Spinal cord (tissue), 10 donors: ENCODE results near the gene RAB33B. TPM values are rescaled to one million over a fixed set of nuclear protein-coding genes. Genes with fewer than 3 reads are reported as not detected.

Experiments used
- DNase-seq, 6 donors: peaks; one replicate each; pipeline versions ENCODE4 v3.0.0 to v3.0.0-alpha.2; 2013 to 2015; ENCODE audit warnings: low spot score in 6 of 6, low read depth in 4 of 6
- H3K27ac ChIP-seq: one replicate; pipeline ENCODE4 v1.5.1; 2013; ENCODE audit warnings: low read depth, low read length, control low read depth
- H3K27me3 ChIP-seq: one replicate; pipeline ENCODE4 v1.6.1; 2013; ENCODE audit warnings: low read length; ENCODE audit not compliant: control insufficient read depth, insufficient read depth
- H3K36me3 ChIP-seq: one replicate; pipeline ENCODE4 v1.6.1; 2013; ENCODE audit warnings: low read length; ENCODE audit not compliant: control insufficient read depth, insufficient read depth
- H3K4me1 ChIP-seq: one replicate; pipeline ENCODE4 v1.6.1; 2013; ENCODE audit warnings: low read length; ENCODE audit not compliant: control insufficient read depth, insufficient read depth
- H3K4me3 ChIP-seq: one replicate; pipeline ENCODE4 v1.5.1; 2013; ENCODE audit warnings: low read depth, low read length, control low read depth
- H3K9me3 ChIP-seq: one replicate; pipeline ENCODE4 v1.6.1; 2013; ENCODE audit warnings: low read length; ENCODE audit not compliant: control insufficient read depth, insufficient read depth
- WGBS: methylation state at CpG from one replicate; pipeline ENCODE4 v1.1.5; 2013; ENCODE audit warnings: missing lambda C conversion rate; ENCODE audit not compliant: insufficient coverage; 5-methylcytosine and 5-hydroxymethylcytosine counted together
- polyA plus RNA-seq, 2 donors: library from polyadenylated mRNA; unstranded; fragments of 120-200 nt; gene quantifications; one replicate each; pipeline ENCODE4 v1.2.1, GENCODE V29; 2013; ENCODE audit not compliant: insufficient read length in 2 of 2
- total RNA-seq, 2 donors: library from RNA; depleted of rRNA in 1 of 2; stranded (reverse); fragments of 120-200 nt in 1 of 2; fragments of >200 nt in 1 of 2; gene quantifications; one replicate each; pipeline versions ENCODE4 v1.2.3 to v1.2.4, GENCODE V29; 2013 to 2014
- donor health status: healthy.

The RAB33B gene
- total and polyA plus RNA-seq, 4 donors = 7.9 to 30.1 (median 10.5) TPM

DNA sequence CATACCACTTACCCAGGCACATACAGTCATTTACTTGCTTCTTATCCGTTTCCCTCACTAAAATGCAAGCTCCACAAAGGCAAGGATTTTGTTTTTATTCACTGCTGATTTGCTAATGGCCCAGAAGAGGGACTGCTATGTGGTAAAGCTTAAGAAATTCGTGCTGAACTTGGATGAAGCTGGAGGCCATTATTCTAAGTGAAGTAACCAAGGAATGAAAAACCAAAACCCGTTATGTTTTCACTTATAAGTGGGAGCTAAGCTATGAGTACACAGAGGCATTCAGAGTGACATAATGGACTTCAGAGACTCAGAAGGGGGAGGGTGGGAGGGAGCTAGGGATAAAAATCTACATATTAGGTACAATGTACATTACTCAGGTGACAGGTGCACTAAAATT is 47.2 kb downstream of the RAB33B start:
- H3K36me3 ChIP-seq = no peaks in the 10 kb centered on the region

DNA sequence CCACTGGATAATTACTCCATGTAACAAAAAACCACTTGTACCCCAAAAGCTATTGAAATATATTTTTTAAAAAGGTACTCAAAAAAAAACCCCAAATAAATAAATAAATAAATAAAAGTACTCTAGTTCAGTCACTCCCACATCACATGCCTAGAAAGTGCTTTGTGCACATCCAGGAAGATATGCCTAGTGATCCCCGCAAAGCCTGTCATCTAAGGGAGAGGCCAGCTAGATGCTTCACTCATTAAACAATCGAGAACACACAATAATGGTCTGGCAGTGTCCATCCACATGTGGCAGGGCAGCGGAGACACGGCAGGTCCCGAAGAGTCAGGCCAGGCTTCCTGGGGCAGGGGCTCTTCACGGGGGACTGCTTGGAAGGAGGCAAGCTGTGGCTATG is 47.6 kb downstream of the RAB33B start:
- Histone ChIP-seq H3K27me3 (no peaks in the 10 kb centered on the region), H3K4me3 (no peak overlapping the region), H3K27ac (no peak overlapping the region), H3K36me3 (no peaks in the 10 kb centered on the region), H3K4me1 (peaks cover 3% of the 10 kb centered on the region), H3K9me3 (no peaks in the 10 kb centered on the region)
- WGBS = 77% methylated on average over 6 of the region's 6 CpGs
- no peak for DNase-seq

More for the DNA sequence above, 47.2 kb downstream of the RAB33B start:
- Histone ChIP-seq H3K27me3 (no peaks in the 10 kb centered on the region), H3K9me3 (no peaks in the 10 kb centered on the region), H3K4me1 (peaks cover 3% of the 10 kb centered on the region), H3K27ac (no peak overlapping the region), H3K4me3 (no peak overlapping the region)
- no peak for DNase-seq
- 20% methylated on average over 1 of the region's 3 CpGs for whole genome bisulfite sequencing

DNA sequence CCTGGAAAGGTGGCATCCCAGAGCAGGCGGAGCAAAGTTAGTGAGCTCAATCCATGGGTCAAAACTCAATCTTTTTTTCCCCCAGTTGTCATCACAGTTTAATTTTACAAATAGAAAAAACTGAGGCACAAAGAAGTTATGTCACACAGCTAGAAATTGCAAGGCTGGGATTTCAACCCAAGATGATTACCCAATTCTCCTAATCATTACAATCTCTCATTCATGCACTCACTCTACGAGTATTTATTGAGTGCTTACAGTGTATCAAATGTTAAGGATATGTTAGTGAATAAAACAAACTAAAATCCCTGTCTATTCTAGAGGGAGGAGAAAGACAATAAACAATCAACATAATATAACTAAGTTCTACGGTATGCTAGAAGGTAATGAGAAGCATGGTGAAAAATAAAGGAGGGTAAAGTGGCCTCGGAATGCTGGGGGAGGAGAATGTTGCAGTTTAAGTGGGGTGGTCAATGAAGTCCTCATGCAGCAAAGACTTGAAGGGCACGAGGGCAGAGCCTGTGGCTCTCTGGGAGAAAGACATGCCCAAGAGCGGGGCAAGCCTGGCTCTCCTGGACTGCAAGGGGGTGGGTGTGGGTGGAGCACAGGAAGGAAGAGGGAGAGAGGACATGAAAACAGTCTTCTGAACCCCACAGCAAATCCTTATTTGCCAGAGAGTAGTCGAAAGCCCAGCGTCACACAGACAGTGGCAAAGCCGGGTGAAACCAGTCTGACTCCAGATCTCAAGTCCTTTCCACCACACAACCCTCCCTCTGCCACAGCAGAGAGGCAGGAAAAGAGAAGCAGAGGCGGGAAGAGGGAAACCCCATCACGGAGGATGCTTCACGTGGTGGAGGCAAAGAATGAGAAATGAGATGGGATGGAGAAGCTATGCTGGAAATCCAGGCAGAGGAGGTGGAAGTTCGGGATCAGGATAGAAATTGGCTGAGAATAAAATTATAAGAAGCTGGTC is 48.3 kb downstream of the RAB33B start:
- H3K27ac ChIP-seq = no peak overlapping the region
- H3K9me3 ChIP-seq = no peaks in the 10 kb centered on the region
- H3K27me3 ChIP-seq = no peaks in the 10 kb centered on the region
- no peak overlapping the region for H3K4me3 ChIP-seq
- H3K4me1 ChIP-seq = peaks cover 3% of the 10 kb centered on the region
- WGBS = 66% methylated on average over 7 of the region's 13 CpGs
- no peaks in the 10 kb centered on the region for H3K36me3 ChIP-seq
- DNase-seq = no peak

DNA sequence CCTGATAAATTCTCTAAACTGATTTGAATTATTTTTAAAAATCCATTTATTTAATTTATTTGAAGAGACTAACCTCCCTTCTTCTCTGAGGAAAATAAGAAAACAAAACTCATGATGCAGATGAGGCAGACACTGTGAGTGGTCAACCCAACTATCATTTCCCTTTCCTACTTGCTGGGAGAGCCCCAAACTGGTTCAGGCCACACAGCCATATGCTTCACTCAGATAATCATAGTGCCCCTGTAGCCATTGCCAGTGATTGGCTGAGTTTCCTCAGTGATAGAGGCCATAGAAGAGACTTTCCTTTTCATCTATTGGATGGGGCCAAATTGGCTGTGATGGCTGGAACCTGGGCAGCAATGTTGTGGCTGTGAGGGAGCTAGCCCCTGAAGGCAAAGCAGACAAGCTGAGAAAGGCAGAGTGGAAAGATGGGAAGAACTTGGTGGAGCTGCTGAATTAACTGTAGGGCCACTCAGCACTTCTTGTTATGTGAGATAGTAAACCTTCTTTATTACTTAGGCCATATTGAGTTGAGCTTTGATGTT is 49.8 kb downstream of the RAB33B start:
- H3K9me3 ChIP-seq = no peaks in the 10 kb centered on the region
- H3K27me3 ChIP-seq = no peaks in the 10 kb centered on the region
- H3K27ac ChIP-seq = no peak overlapping the region
- DNase-seq = no peak
- H3K36me3 ChIP-seq = no peaks in the 10 kb centered on the region
- H3K4me3 ChIP-seq = no peak overlapping the region
- peaks cover 3% of the 10 kb centered on the region for H3K4me1 ChIP-seq

DNA sequence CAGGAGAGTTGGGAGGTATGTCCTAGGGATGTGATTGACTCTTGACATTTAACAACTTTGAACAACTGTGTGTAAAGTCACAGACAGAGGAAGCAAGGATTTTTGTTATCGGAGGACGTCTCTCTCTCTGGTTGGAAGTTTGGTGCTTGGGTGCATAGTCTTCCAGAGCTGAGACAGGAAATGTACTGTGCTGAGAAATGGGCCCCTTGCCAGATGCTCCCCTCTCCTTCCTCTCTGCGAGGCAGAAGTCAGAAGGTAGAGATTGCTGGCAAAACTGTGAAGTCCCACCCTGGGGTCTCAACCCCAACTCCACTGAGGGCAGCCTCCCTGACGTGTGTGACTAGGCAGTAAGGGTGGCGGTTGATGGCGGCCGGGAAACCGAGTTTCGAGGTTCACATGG is 52.9 kb downstream of the RAB33B start:
- 90% methylated on average over 8 of the region's 9 CpGs for WGBS

DNA sequence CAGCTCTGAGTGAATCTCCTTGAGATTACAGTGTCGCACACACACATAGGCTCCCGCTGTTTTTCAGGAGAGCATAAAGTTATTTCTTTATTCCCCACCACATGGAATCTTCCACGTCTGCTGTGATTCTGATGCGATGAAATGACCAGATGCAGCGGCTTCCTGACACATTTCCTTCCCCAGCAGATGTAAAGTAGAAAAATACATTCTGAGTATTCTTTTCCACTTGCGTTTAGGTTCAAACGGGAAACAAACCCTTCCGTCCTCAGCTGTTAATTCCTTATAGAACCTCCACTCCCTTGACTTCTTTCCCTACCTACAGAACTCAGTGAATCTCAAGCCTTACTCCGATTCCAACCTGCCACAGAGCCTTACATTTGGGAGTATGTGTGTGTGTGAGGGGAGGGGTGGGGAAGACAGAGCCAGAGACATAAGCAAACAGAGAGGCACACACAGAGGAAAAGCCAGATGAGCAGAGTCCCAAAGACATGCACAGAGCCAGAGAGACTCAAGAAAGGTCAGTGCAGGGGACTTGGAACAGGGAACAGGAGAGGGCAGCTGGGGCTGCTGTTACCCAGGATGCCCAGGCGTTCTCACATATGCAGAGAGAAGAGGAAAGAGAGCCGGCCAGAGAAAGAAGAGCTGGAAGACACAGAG is 54.8 kb downstream of the RAB33B start:
- 68% methylated on average over 3 of the region's 11 CpGs for WGBS
- Histone ChIP-seq H3K4me3 (no peak overlapping the region), H3K4me1 (no peaks in the 10 kb centered on the region), H3K9me3 (no peaks in the 10 kb centered on the region), H3K36me3 (peaks cover 5% of the 10 kb centered on the region), H3K27ac (peak overlapping the region; percentile 25), H3K27me3 (no peaks in the 10 kb centered on the region)
- DNase-seq = no peak

More for the DNA sequence above, 52.9 kb downstream of the RAB33B start:
- no peak for DNase-seq
- no peaks in the 10 kb centered on the region for H3K27me3 ChIP-seq
- peaks cover under 1% of the 10 kb centered on the region for H3K4me1 ChIP-seq
- peaks cover 4% of the 10 kb centered on the region for H3K36me3 ChIP-seq
- no peak overlapping the region for H3K4me3 ChIP-seq
- no peaks in the 10 kb centered on the region for H3K9me3 ChIP-seq
- no peak overlapping the region for H3K27ac ChIP-seq

DNA sequence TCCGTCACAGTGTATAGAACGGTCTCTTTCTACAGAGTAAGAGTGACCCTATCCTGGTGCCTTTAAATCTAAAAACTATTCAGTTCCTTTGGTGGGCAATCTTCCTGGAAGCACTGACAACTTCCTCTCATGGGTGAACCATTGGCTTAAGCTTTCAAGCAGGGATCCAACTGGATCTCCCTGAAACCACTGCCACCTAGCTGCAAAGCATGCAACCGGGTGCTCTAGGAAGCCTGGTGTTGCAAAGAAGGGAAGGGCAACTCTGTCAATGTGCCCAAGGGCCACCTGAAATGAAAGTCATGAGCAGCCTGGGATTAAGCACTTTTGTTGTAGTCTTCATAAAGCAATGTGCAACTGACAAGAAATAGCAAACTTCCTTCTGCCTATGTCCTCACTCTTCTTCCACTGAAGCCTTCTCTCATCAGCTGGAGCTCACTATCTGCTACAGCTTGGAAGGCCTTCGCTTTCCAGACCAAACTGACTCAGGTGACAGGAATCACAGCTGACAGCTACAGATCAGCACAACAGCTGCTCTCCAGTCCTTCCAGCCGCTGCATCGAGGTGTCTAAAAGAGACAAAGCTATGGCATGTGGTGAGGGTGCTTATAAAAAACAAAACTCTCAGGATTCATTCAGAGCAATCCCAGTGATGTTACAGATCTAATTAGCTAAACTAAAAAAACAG is 55.9 kb downstream of the RAB33B start:
- Histone ChIP-seq H3K27ac (no peak overlapping the region), H3K27me3 (no peaks in the 10 kb centered on the region), H3K9me3 (no peaks in the 10 kb centered on the region), H3K4me3 (no peak overlapping the region), H3K4me1 (peaks cover 3% of the 10 kb centered on the region), H3K36me3 (peaks cover 5% of the 10 kb centered on the region)
- DNase-seq = peak in 2 of 6 donors; percentile 42 to 65
- WGBS = 71% methylated on average over 3 of the region's 6 CpGs

DNA sequence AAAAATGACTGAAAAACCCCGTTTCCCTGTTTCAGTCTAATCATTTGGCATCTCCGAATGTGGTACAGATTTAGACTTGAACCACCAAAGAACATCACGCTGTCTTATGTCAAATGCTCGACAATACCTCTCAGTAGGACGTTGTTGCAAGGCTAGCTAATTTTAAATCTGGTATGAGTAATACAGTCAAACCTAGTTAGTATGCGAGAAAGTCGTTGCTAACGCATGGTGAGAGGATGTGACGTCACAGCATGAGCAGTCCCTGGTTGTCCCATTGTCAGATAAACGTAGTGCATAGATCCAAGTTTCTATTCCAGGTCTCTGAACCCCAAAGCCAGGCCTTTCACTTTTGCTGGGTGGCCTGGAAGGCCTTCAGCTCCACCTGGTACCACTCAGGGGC is 57.4 kb downstream of the RAB33B start:
- Histone ChIP-seq H3K9me3 (no peaks in the 10 kb centered on the region), H3K36me3 (peaks cover 5% of the 10 kb centered on the region), H3K4me3 (no peak overlapping the region), H3K27ac (no peak overlapping the region), H3K4me1 (peaks cover 4% of the 10 kb centered on the region), H3K27me3 (no peaks in the 10 kb centered on the region)
- DNase-seq = no peak
- WGBS = 74% methylated on average over 9 of the region's 10 CpGs

DNA sequence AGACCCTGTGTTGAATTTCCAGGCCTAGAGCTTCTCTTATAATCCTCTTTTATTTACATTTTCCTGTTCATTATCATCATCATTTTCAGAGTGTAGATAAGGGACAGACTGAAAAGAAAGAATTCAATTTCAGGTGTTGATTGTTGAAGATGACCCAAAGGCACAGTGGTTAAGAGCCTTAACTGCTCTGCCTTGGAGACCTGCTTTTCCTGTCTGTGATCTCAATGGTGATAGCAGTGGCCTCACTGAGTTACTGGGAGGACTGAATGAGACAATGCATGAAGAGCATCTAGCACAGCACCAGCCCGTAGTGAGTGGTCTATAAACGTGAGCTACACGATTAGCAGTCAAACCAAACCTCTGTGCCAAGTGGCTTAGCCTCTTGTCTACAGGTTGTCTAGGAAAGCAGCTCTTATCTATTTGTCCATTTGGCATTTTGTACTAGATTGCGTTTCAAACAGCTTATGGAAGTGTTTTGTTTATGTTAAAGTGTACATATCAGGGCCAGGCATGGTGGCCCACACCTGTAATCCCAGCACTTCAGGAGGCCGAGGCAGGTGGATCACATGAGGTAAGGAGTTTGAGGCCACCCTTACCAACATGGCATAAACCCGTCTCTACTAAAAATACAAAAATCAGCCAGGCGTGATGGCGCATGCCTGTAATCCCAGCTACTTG is 60.6 kb downstream of the RAB33B start:
- Histone ChIP-seq H3K4me3 (no peak overlapping the region), H3K4me1 (peaks cover 4% of the 10 kb centered on the region), H3K36me3 (peaks cover 16% of the 10 kb centered on the region), H3K27me3 (no peaks in the 10 kb centered on the region), H3K27ac (no peak overlapping the region), H3K9me3 (no peaks in the 10 kb centered on the region)
- WGBS = 84% methylated on average over 5 of the region's 8 CpGs
- no peak for DNase-seq
